Neural progenitor cell (in vitro differentiated cells): ENCODE data around the gene MYO16.

Experiments
- CTCF ChIP-seq: fragments of 200-600 bp; sonication (generic); IDR thresholded peaks from 2 replicates; pipeline ENCODE4 v1.5.1; 2017; ENCODE audit warnings: antibody characterized with exemption, mild to moderate bottlenecking
- EZH2 ChIP-seq: fragments of 200-600 bp; sonication (generic); IDR thresholded peaks from 2 replicates; pipeline ENCODE4 v1.6.1; 2017; ENCODE audit warnings: antibody characterized with exemption, mild to moderate bottlenecking, moderate library complexity

GRCh38 chr13:108897955-108898354, 268.5 kb downstream of the MYO16 start:
- TF ChIP-seq EZH2 (no peak), CTCF (no peak)
